B cell (primary cell): Measurements from ENCODE around the gene ALX1. TPM values are rescaled to one million over a fixed set of nuclear protein-coding genes. Genes with fewer than 3 reads are reported as not detected.

Source experiments
- ATAC-seq: fragments of 200-7000 bp; cut with Tn5 transposase; one replicate; pipeline ENCODE4 v1.10.0; 2021; ENCODE audit warnings: low read depth, mild to moderate bottlenecking, moderate number of reproducible peaks, moderate library complexity
- CTCF ChIA-PET: fragments of 350-600 bp; sonication (Branson Sonifier 250); formaldehyde crosslinking; loops from one replicate; lab custom pipeline; 2021; ENCODE audit warnings: antibody characterized with exemption, inconsistent platforms; lab: Charles Lee
- POLR2A ChIA-PET: fragments of 350-600 bp; sonication (Branson Sonifier 250); formaldehyde crosslinking; loops from one replicate; lab custom pipeline; 2021; ENCODE audit warnings: antibody characterized with exemption; lab: Charles Lee
- DNase-seq: peaks from one replicate; pipeline ENCODE4 v3.0.0; 2013
- H2AFZ ChIP-seq: 2 replicates; pipeline ENCODE4 v1.6.1; 2012; ENCODE audit warnings: mild to moderate bottlenecking, low read depth, low read length; ENCODE audit not compliant: insufficient read depth, poor library complexity, severe bottlenecking
- H3K27ac ChIP-seq, 2 donors: 1 replicate in 1 of 2; 2 replicates in 1 of 2; pipeline ENCODE4 v1.5.1; 2012 to 2013; ENCODE audit warnings: low read length in 2 of 2, mild to moderate bottlenecking in 2 of 2, moderate library complexity in 1 of 2
- H3K27me3 ChIP-seq, 4 experiments: fragments of 200-600 bp in 1 of 4; sonication (generic) in 1 of 4; replicated peaks in 1 of 4; 1 replicate in 2 of 4; 2 replicates in 2 of 4; pipeline versions ENCODE4 v1.6.1 to v1.7.0; 2013 to 2016; ENCODE audit warnings: low read length in 3 of 4, mild to moderate bottlenecking in 2 of 4, mixed read lengths in 1 of 4, moderate library complexity in 1 of 4; ENCODE audit not compliant: insufficient read depth in 4 of 4, control insufficient read depth in 3 of 4; ENCODE audit errors: control extremely low read depth in 1 of 4
- H3K36me3 ChIP-seq, 2 experiments: replicated peaks in 1 of 2; 1 replicate in 1 of 2; 2 replicates in 1 of 2; pipeline versions ENCODE4 v1.6.1 to v1.7.1; 2013; ENCODE audit warnings: low read length in 1 of 2; ENCODE audit not compliant: insufficient read depth in 2 of 2, control insufficient read depth in 1 of 2; ENCODE audit errors: control extremely low read depth in 1 of 2, extremely low read depth in 1 of 2
- H3K4me1 ChIP-seq, 2 donors: fragments of 200-600 bp in 1 of 2; sonication (generic) in 1 of 2; 1 replicate in 1 of 2; 2 replicates in 1 of 2; pipeline versions ENCODE4 v1.5.1 to v1.6.1; 2013 to 2017; ENCODE audit warnings: low read length in 2 of 2; ENCODE audit not compliant: control insufficient read depth in 2 of 2, insufficient read depth in 2 of 2
- H3K4me2 ChIP-seq: replicated peaks from 2 replicates; pipeline ENCODE3; 2012; ENCODE audit warnings: mild to moderate bottlenecking, low read depth, low read length; ENCODE audit not compliant: poor library complexity, severe bottlenecking
- H3K4me3 ChIP-seq, 5 experiments: fragments of 200-600 bp in 1 of 5; sonication (generic) in 1 of 5; 1 replicate in 3 of 5; 2 replicates in 2 of 5; pipeline versions ENCODE4 v1.5.1 to v1.7.0; 2011 to 2016; ENCODE audit warnings: low read length in 4 of 5, mild to moderate bottlenecking in 4 of 5, low read depth in 2 of 5, control low read depth in 1 of 5, moderate library complexity in 1 of 5; ENCODE audit not compliant: insufficient read depth in 1 of 5; ENCODE audit errors: control extremely low read depth in 1 of 5, extremely low read depth in 1 of 5
- H3K79me2 ChIP-seq: fragments of 200-600 bp; sonication (generic); one replicate; pipeline ENCODE4 v1.6.0; 2016; ENCODE audit warnings: low read length; ENCODE audit not compliant: control insufficient read depth, insufficient read depth
- H3K9ac ChIP-seq: fragments of 200-600 bp; sonication (generic); 2 replicates; pipeline ENCODE4 v1.6.1; 2017; ENCODE audit warnings: mild to moderate bottlenecking, low read length, moderate library complexity
- H3K9me3 ChIP-seq, 3 donors: one replicate each; pipeline versions ENCODE4 v1.6.1 to v1.7.1; 2013; ENCODE audit warnings: low read length in 2 of 3; ENCODE audit not compliant: control insufficient read depth in 2 of 3, insufficient read depth in 1 of 3; ENCODE audit errors: control extremely low read depth in 1 of 3
- H4K20me1 ChIP-seq: 2 replicates; pipeline ENCODE4 v1.6.0; 2012; ENCODE audit warnings: mild to moderate bottlenecking, low read length; ENCODE audit not compliant: insufficient read depth, control insufficient read depth, poor library complexity, severe bottlenecking
- H3K27ac Mint-ChIP-seq: one replicate; pipeline ENCODE4 v1.8.0; 2021; ENCODE audit warnings: mixed read lengths
- H3K27me3 Mint-ChIP-seq: one replicate; pipeline ENCODE4 v1.8.0; 2021; ENCODE audit warnings: mixed read lengths
- H3K4me1 Mint-ChIP-seq: one replicate; pipeline ENCODE4 v1.8.0; 2021; ENCODE audit warnings: mixed read lengths
- H3K4me3 Mint-ChIP-seq: one replicate; pipeline ENCODE4 v1.8.0; 2021; ENCODE audit warnings: mixed read lengths
- H3K9me3 Mint-ChIP-seq: one replicate; pipeline ENCODE4 v1.8.0; 2022; ENCODE audit warnings: mixed read lengths; ENCODE audit not compliant: insufficient read depth
- CTCF ChIP-seq: fragments of 200-600 bp; IDR thresholded peaks from one replicate; pipeline ENCODE4 v1.8.0; 2022; ENCODE audit warnings: antibody characterized with exemption, mild to moderate bottlenecking
- EZH2 ChIP-seq: IDR thresholded peaks from 2 replicates; pipeline ENCODE4 v1.6.1; 2012; ENCODE audit warnings: borderline replicate concordance, low read depth, mild to moderate bottlenecking, moderate library complexity, low read length; ENCODE audit not compliant: insufficient read depth, poor library complexity, severe bottlenecking
- WGBS: methylation state at CpG from one replicate; pipeline ENCODE4 v1.1.5; 2013; ENCODE audit warnings: missing lambda C conversion rate; ENCODE audit not compliant: insufficient coverage; 5-methylcytosine and 5-hydroxymethylcytosine counted together
- intact Hi-C: fragments of 100-400 bp; cut with micrococcal nuclease; formaldehyde crosslinking; loops from one replicate; pipeline ENCODE4 v1.10.0; 2022
- polyA plus RNA-seq: library from polyadenylated mRNA; depleted of rRNA; stranded (reverse); fragments of >200 nt; gene quantifications from 2 replicates; pipeline ENCODE4 v1.2.3, GENCODE V29; 2012
- total RNA-seq, 2 donors: library from RNA; stranded (reverse); fragments of 120-200 nt in 1 of 2; gene quantifications; 1 replicate in 1 of 2; 2 replicates in 1 of 2; pipeline versions ENCODE4 v1.2.3 to v1.2.4, GENCODE V29; 2013 to 2022

ALX1 gene
- total and polyA plus RNA-seq, 2 donors (not counting 1 experiment from before 2014, with no cell fraction given), result not detected

DNA sequence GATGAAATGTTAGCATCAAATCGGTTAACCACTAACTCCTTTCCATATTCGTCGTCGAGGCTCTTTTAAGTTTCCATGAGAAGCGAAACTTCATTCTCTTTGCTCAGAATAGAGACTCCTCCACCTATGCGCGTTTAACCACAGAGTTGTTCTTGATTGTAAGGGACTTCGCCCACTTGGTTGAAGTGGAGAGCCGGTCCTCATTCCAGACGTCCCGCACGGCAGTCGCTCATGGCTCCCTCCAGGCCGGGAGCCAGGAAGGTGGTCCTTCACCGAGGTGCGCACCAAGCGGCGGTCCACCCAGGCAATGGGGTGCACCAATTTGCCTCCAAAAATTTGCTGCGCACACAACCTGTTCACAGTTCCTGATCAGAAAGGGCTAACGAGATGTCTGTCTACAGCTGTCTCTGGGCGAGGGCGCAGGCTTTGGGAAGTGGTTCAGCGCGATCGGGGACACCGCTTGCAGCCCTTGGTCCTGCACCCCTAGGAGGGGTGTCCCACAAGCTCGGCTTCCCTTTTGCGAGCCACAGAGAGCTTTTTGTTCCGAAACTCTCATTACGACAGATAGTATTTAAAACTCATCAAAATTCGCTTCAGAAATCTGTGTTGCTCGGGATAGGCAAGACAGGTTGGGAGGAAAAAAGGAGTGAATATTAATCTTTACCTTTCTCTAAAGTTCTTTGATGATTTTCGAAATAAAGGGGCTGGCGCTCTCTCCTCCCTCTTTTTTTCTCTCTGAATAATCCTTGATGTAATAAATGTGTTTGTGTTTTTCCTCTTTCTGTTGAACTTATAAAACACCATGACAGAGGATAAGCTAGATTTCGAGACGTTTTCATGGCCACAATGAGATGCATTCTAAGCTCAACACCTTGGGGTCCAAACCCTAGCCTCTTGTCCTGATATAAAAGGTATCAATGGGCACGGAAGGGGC lies 6.4 kb upstream of the ALX1 start:
- H4K20me1 ChIP-seq, result no peaks in the 10 kb centered on the region
- Mint-ChIP-seq H3K4me3 (no peak overlapping the region), H3K9me3 (no peaks in the 10 kb centered on the region), H3K27me3 (peaks cover 50% of the 10 kb centered on the region), H3K27ac (no peak overlapping the region), H3K4me1 (no peaks in the 10 kb centered on the region)
- H3K9ac ChIP-seq, result no peak overlapping the region
- H3K9me3 ChIP-seq, result peaks cover 0 to 9% (median 0%) of the 10 kb centered on the region in 3 donors
- ChIA-PET CTCF (no interaction called here), POLR2A (no interaction called here)
- H3K79me2 ChIP-seq, result no peaks in the 10 kb centered on the region
- H3K36me3 ChIP-seq, result no peaks in the 10 kb centered on the region
- peak; percentile 2 for DNase-seq
- H3K27ac ChIP-seq, result no peak overlapping the region
- H3K4me2 ChIP-seq, result no peak overlapping the region
- no peak for ATAC-seq
- TF ChIP-seq CTCF, result no peak
- TF ChIP-seq EZH2, result no peak
- intact Hi-C loops, result no loop called here
- H2AFZ ChIP-seq, result no peak overlapping the region
- H3K27me3 ChIP-seq, result peaks cover 0 to 32% (median 31%) of the 10 kb centered on the region in 4 experiments
- no peak overlapping the region for H3K4me3 ChIP-seq
- H3K4me1 ChIP-seq, result peaks cover 0 to 3% of the 10 kb centered on the region in 2 donors
- 16% methylated on average over 19 of the region's 37 CpGs for WGBS

DNA sequence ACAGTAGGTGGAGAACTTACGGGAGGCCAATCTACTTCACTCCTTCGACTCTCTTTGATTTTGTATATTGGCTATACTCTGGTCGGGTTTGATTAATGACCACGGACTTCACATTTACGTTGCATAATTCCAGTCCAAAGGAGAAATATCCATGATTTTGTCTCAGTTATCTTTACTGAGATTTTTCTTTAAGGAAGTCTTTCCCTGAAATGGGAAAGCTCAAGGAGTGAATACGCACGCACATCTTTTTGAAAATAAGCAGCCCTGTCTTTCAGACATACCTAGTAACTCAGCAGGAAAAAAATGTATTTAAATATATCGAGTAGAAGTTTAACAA lies 5.7 kb upstream of the ALX1 start:
- no peak overlapping the region for H3K27ac Mint-ChIP-seq
- TF ChIP-seq EZH2 (no peak), CTCF (no peak)
- no peaks in the 10 kb centered on the region for H3K4me1 Mint-ChIP-seq
- no peaks in the 10 kb centered on the region for H3K36me3 ChIP-seq
- no peak overlapping the region for H2AFZ ChIP-seq
- intact Hi-C loops, result no loop called here
- H3K9me3 ChIP-seq, result peaks cover 0 to 14% (median 0%) of the 10 kb centered on the region in 3 donors
- H3K9me3 Mint-ChIP-seq, result no peaks in the 10 kb centered on the region
- ATAC-seq (no peak), DNase-seq (no peak)
- H3K4me3 Mint-ChIP-seq, result no peak overlapping the region
- H3K4me2 ChIP-seq, result no peak overlapping the region
- peaks cover 0 to 37% (median 34%) of the 10 kb centered on the region in 4 experiments for H3K27me3 ChIP-seq
- no peaks in the 10 kb centered on the region for H4K20me1 ChIP-seq
- H3K79me2 ChIP-seq, result no peaks in the 10 kb centered on the region
- H3K9ac ChIP-seq, result no peak overlapping the region
- H3K4me3 ChIP-seq, result no peak overlapping the region
- CTCF ChIA-PET, result no interaction called here
- POLR2A ChIA-PET, result no interaction called here
- H3K27ac ChIP-seq, result no peak overlapping the region
- H3K27me3 Mint-ChIP-seq, result peaks cover 53% of the 10 kb centered on the region
- H3K4me1 ChIP-seq, result peaks cover 0 to 3% of the 10 kb centered on the region in 2 donors
- 0% methylated on average over 1 of the region's 8 CpGs for WGBS
